Duodenal mucosa (tissue), 2 donors: ENCODE data around the gene EYA2.

Experiments
- H3K27ac ChIP-seq: one replicate; pipeline ENCODE4 v1.7.0; 2013; ENCODE audit warnings: low read depth, low read length
- H3K27me3 ChIP-seq, 2 donors: one replicate each; pipeline ENCODE4 v1.7.0; 2013; ENCODE audit warnings: low read length in 2 of 2, control low read depth in 1 of 2; ENCODE audit not compliant: insufficient read depth in 2 of 2, control insufficient read depth in 1 of 2
- H3K36me3 ChIP-seq, 2 donors: one replicate each; pipeline ENCODE4 v1.7.0; 2013; ENCODE audit warnings: low read length in 2 of 2, control low read depth in 1 of 2; ENCODE audit not compliant: insufficient read depth in 2 of 2, control insufficient read depth in 1 of 2
- H3K4me1 ChIP-seq, 2 donors: one replicate each; pipeline ENCODE4 v1.7.0; 2013; ENCODE audit warnings: low read length in 2 of 2, control low read depth in 1 of 2; ENCODE audit not compliant: insufficient read depth in 2 of 2, control insufficient read depth in 1 of 2
- H3K4me3 ChIP-seq, 2 donors: one replicate each; pipeline ENCODE4 v1.7.0; 2013; ENCODE audit warnings: low read length in 2 of 2, low read depth in 1 of 2
- H3K9ac ChIP-seq, 2 donors: one replicate each; pipeline ENCODE4 v1.7.0; 2013; ENCODE audit warnings: low read length in 2 of 2, low read depth in 1 of 2
- H3K9me3 ChIP-seq, 2 donors: one replicate each; pipeline ENCODE4 v1.7.0; 2013; ENCODE audit warnings: low read length in 2 of 2, control low read depth in 1 of 2; ENCODE audit not compliant: control insufficient read depth in 1 of 2

EYA2 gene

DNA sequence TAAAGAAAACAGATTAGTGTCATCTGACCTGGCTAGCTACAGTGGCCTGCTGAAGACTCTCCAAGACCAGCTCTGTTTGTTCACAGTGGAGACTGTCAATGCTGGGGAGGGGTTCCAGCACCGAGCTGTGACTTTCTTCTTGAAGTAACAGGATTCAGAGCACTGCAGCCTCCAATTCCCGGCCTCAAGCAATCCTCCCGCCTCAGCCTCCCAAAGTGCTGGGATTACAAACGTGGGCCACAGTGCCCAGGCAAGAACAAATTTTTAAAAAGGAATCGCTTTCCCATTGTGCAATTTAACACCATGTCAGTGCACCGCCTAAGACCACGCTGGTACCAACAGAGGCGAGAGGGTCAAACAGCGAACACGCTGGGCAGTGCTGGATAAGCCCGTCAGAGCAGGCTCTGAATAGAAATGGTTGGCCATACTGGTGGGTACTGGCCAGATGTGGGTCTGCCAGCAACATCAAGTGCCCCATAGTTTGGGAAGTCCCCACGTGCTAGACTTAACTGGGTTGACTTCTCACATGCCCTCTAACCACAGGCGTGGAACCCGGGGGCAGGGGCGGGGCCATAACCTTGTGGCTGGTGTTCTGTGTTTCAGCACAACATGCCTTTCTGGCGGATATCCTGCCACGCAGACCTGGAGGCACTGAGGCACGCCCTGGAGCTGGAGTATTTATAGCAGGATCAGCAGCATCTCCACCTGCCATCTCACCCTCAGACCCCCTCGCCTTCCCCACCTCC is 293.0 kb downstream of the EYA2 start:
- Histone ChIP-seq H3K36me3 (no peaks in the 10 kb centered on the region), H3K4me3 (no peak overlapping the region), H3K4me1 (no peaks in the 10 kb centered on the region), H3K27me3 (peaks cover 0 to 3% of the 10 kb centered on the region in 2 donors), H3K9ac (no peak overlapping the region), H3K9me3 (no peaks in the 10 kb centered on the region), H3K27ac (no peak overlapping the region)

DNA sequence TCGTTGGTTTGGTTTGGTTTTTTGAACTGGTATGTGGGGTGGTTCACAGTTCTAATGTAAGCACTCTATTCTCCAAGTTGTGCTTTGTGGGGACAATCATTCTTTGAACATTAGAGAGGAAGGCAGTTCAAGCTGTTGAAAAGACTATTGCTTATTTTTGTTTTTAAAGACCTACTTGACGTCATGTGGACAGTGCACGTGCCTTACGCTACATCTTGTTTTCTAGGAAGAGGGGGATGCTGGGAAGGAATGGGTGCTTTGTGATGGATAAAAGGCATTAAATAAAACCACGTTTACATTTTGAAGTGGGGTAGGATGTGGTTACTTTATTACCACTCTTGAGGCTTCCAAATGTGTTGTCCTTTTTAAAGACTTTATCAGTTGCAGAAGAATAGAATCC is 293.9 kb downstream of the EYA2 start:
- Histone ChIP-seq H3K4me1 (no peaks in the 10 kb centered on the region), H3K27me3 (peaks cover 0 to 3% of the 10 kb centered on the region in 2 donors), H3K9me3 (no peaks in the 10 kb centered on the region), H3K27ac (no peak overlapping the region), H3K36me3 (no peaks in the 10 kb centered on the region), H3K9ac (no peak overlapping the region), H3K4me3 (no peak overlapping the region)

GRCh38 chr20:47189060-47189459 is 294.4 kb downstream of the EYA2 start:
- Histone ChIP-seq H3K36me3 (no peaks in the 10 kb centered on the region), H3K27me3 (peaks cover 0 to 3% of the 10 kb centered on the region in 2 donors), H3K4me1 (no peaks in the 10 kb centered on the region), H3K9ac (no peak overlapping the region), H3K4me3 (no peak overlapping the region), H3K9me3 (no peaks in the 10 kb centered on the region), H3K27ac (no peak overlapping the region)

GRCh38 chr20:47191074-47191673 is 296.5 kb downstream of the EYA2 start:
- Histone ChIP-seq H3K4me3 (no peak overlapping the region), H3K36me3 (no peaks in the 10 kb centered on the region), H3K9me3 (no peaks in the 10 kb centered on the region), H3K27ac (no peak overlapping the region), H3K9ac (no peak overlapping the region), H3K27me3 (peaks cover 0 to 3% of the 10 kb centered on the region in 2 donors), H3K4me1 (no peaks in the 10 kb centered on the region)

- H3K9me3 ChIP-seq: no peaks in the 10 kb centered on the region
- no peak overlapping the region for H3K9ac ChIP-seq
- no peak overlapping the region for H3K4me3 ChIP-seq
- H3K27ac ChIP-seq: no peak overlapping the region
- H3K27me3 ChIP-seq: peaks cover 0 to 3% of the 10 kb centered on the region in 2 donors
- H3K4me1 ChIP-seq: peaks cover 0 to 3% of the 10 kb centered on the region in 2 donors
- no peaks in the 10 kb centered on the region for H3K36me3 ChIP-seq
These were observed 297.3 kb downstream of the EYA2 start for GRCh38 chr20:47191956-47192355.

DNA sequence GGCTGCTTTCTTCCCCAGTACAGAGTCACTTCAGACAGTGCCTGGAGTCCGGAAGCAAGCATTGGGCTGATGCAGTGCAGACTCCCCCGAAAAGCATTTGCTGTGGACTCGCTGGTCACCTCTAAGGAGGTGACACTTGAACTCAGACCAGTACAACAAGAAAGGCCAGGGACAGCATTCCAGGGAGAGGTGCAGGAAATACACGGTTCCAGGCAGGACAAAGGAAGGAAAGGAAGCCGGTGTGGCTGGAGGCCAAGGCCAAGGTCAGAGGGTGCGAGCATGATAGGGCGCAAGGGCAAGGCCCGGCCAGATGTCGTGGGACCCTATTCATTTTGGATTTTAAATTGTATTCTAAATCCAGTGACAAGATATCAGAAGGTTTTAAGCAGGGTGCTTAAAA is 300.9 kb downstream of the EYA2 start:
- no peaks in the 10 kb centered on the region for H3K9me3 ChIP-seq
- H3K27ac ChIP-seq: no peak overlapping the region
- H3K27me3 ChIP-seq: no peaks in the 10 kb centered on the region
- no peaks in the 10 kb centered on the region for H3K36me3 ChIP-seq
- H3K9ac ChIP-seq: no peak overlapping the region
- H3K4me3 ChIP-seq: no peak overlapping the region
- H3K4me1 ChIP-seq: peaks cover 3 to 5% of the 10 kb centered on the region in 2 donors

- Histone ChIP-seq H3K36me3 (no peaks in the 10 kb centered on the region), H3K9ac (no peak overlapping the region), H3K9me3 (no peaks in the 10 kb centered on the region), H3K4me1 (peaks cover 3 to 5% of the 10 kb centered on the region in 2 donors), H3K27ac (no peak overlapping the region), H3K4me3 (peak overlapping the region; percentile 11 to 43), H3K27me3 (no peaks in the 10 kb centered on the region)
These were observed 301.7 kb downstream of the EYA2 start for GRCh38 chr20:47196091-47197081.

DNA sequence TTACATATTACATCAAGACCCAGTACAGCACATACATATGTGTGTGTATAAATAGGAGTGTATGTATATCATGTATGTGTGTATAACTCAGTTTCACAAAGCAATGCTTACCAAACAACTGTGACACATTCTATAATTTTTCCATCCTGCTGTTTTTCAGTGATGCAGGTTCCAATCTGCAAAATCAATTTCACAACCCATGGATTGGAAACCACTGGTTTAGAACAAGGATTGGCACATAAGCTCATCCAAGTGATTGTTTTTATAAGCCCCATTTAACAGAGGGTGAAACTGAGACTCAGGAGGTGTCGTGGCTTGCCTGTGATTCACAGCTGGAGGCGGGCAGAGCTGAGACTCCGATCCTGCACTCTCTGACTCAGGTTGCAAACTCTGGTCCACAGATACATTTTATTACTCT is 303.6 kb downstream of the EYA2 start:
- Histone ChIP-seq H3K4me1 (peaks cover 3 to 5% of the 10 kb centered on the region in 2 donors), H3K27me3 (no peaks in the 10 kb centered on the region), H3K9me3 (no peaks in the 10 kb centered on the region), H3K4me3 (no peak overlapping the region), H3K36me3 (no peaks in the 10 kb centered on the region), H3K27ac (no peak overlapping the region), H3K9ac (no peak overlapping the region)

DNA sequence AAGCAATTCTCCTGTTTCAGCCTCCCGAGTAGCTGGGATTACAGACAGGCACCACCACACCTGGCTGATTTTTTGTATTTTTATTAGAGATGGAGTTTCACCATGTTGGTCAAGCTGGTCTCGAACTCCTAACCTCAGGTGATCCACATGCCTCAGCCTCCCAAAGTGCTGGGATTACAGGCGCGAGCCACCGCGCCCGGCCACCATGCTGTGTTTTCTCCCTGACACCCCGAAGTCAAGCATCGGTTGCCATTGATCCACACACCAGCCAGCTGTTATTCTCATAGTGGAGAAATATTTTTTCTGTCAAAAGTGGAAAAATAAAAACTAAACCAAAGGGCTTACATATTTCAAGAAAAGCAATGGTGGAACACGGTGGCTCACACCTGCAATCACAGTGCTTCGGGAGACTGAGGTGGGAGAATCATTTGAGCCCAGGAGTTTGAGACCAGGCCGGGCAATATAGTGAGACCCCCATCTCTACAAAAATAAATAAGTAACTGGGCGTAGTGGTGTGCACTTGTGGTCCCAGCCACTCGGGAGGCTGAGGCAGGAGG is 304.4 kb downstream of the EYA2 start:
- Histone ChIP-seq H3K27me3 (no peaks in the 10 kb centered on the region), H3K4me3 (no peak overlapping the region), H3K4me1 (peaks cover 3 to 5% of the 10 kb centered on the region in 2 donors), H3K36me3 (no peaks in the 10 kb centered on the region), H3K9ac (no peak overlapping the region), H3K9me3 (no peaks in the 10 kb centered on the region), H3K27ac (no peak overlapping the region)
